HCT116 (cell line): ENCODE data around the gene TTLL9. TPM values are rescaled to one million over a fixed set of nuclear protein-coding genes. Genes with fewer than 3 reads are reported as not detected.

Experiments used
- ATAC-seq: fragments of 200-7000 bp; cut with Tn5 transposase; 2 replicates; pipeline ENCODE4 v1.9.1; 2020; ENCODE audit warnings: mild to moderate bottlenecking, moderate library complexity
- BruUV-seq: library from RNA; stranded (reverse); fragments of 400-500 nt; replicated peaks from 2 replicates; lab custom pipeline; 2021; lab: Mats Ljungman, UMichigan
- CTCF ChIA-PET: fragments of 300-600 bp; sonication (Branson Sonifier 250); formaldehyde crosslinking; loops from one replicate; lab custom pipeline; 2021; ENCODE audit warnings: antibody characterized with exemption; lab: Charles Lee
- POLR2A ChIA-PET: fragments of 300-600, 350-600 bp; sonication (Branson Sonifier 250); formaldehyde crosslinking; loops from one replicate; lab custom pipeline; 2021; ENCODE audit warnings: antibody characterized with exemption; lab: Charles Lee
- RAD21 ChIA-PET, 2 experiments: fragments of 300-600 bp; sonication (Branson Sonifier 250); formaldehyde crosslinking; loops; one replicate each; lab custom pipeline; 2023; ENCODE audit warnings: low total read pairs in 2 of 2; ENCODE audit not compliant: uncharacterized antibody in 2 of 2, unreplicated experiment in 2 of 2, low non-redundant PET in 1 of 2; lab: Charles Lee
- DNase-seq: peaks from one replicate; pipeline ENCODE4 v3.0.0-alpha.2; 2010; ENCODE audit warnings: low read depth, low spot score
- H2AFZ ChIP-seq: fragments of 200-600 bp; shearing (Covaris generic), sonication (generic); 2 replicates; pipeline ENCODE4 v1.6.1; 2017; ENCODE audit warnings: low read depth, mixed run types, mixed read lengths, antibody characterized with exemption, low read length; ENCODE audit not compliant: poor library complexity, severe bottlenecking
- H3K27ac ChIP-seq: 2 replicates; pipeline ENCODE4 v1.5.1; 2012; ENCODE audit warnings: low read depth, low read length
- H3K27me3 ChIP-seq: fragments of 200-600 bp; sonication (generic); 2 replicates; pipeline ENCODE4 v1.6.1; 2016; ENCODE audit warnings: mixed run types, low read length, mixed read lengths; ENCODE audit not compliant: insufficient read depth
- H3K36me3 ChIP-seq, 2 experiments: fragments of 200-500 bp in 1 of 2; fragments of 200-600 bp in 1 of 2; sonication (Bioruptor generic) in 1 of 2; sonication (generic) in 1 of 2; 2 replicates each; pipeline versions ENCODE4 v1.5.1 to v1.6.1; 2014 to 2016; ENCODE audit warnings: low read length in 2 of 2, inconsistent platforms in 1 of 2, mixed read lengths in 1 of 2, mixed run types in 1 of 2; ENCODE audit not compliant: insufficient read depth in 2 of 2, control insufficient read depth in 1 of 2
- H3K4me1 ChIP-seq, 2 experiments: fragments of 200-600 bp in 1 of 2; sonication (generic) in 1 of 2; 2 replicates each; pipeline versions ENCODE4 v1.5.1 to v1.6.1; 2012 to 2017; ENCODE audit warnings: low read length in 2 of 2, inconsistent platforms in 1 of 2, mild to moderate bottlenecking in 1 of 2, mixed read lengths in 1 of 2, mixed run types in 1 of 2, moderate library complexity in 1 of 2; ENCODE audit not compliant: insufficient read depth in 2 of 2, control insufficient read depth in 1 of 2
- H3K4me2 ChIP-seq: fragments of 200-600 bp; sonication (generic); 2 replicates; pipeline ENCODE4 v1.6.1; 2017; ENCODE audit warnings: mixed run types, low read length, mixed read lengths
- H3K4me3 ChIP-seq, 2 experiments: fragments of 200-600 bp in 1 of 2; sonication (generic) in 1 of 2; replicated peaks in 1 of 2; 2 replicates each; pipeline ENCODE4 v1.5.1; 2011 to 2016; ENCODE audit warnings: low read length in 2 of 2, control low read depth in 1 of 2, low read depth in 1 of 2, mild to moderate bottlenecking in 1 of 2, mixed read lengths in 1 of 2, mixed run types in 1 of 2
- H3K79me2 ChIP-seq: fragments of 200-600 bp; sonication (generic); 2 replicates; pipeline ENCODE4 v1.6.1; 2017; ENCODE audit warnings: mild to moderate bottlenecking, mixed run types, low read length, moderate library complexity, mixed read lengths; ENCODE audit not compliant: insufficient read depth
- H3K9ac ChIP-seq: fragments of 200-600 bp; sonication (generic); 2 replicates; pipeline ENCODE4 v1.6.1; 2016; ENCODE audit warnings: low read length, mixed read lengths
- H3K9me2 ChIP-seq: fragments of 200-600 bp; sonication (generic), shearing (Covaris generic); 2 replicates; pipeline ENCODE4 v1.6.1; 2017; ENCODE audit warnings: mixed run types, mild to moderate bottlenecking, moderate library complexity; ENCODE audit not compliant: insufficient read depth
- H3K9me3 ChIP-seq, 2 experiments: fragments of 200-500 bp in 1 of 2; fragments of 200-600 bp in 1 of 2; sonication (Bioruptor generic) in 1 of 2; sonication (generic) in 1 of 2; 2 replicates each; pipeline ENCODE4 v1.6.1; 2014 to 2017; ENCODE audit warnings: low read length in 2 of 2, mixed read lengths in 2 of 2, inconsistent platforms in 1 of 2, low read depth in 1 of 2, mild to moderate bottlenecking in 1 of 2, mixed run types in 1 of 2, moderate library complexity in 1 of 2; ENCODE audit not compliant: control insufficient read depth in 1 of 2, insufficient read depth in 1 of 2
- H4K20me1 ChIP-seq: fragments of 200-600 bp; sonication (generic), shearing (Covaris generic); 2 replicates; pipeline ENCODE4 v1.6.1; 2017; ENCODE audit warnings: mixed run types, mild to moderate bottlenecking, moderate library complexity; ENCODE audit not compliant: insufficient read depth
- CEBPB ChIP-seq: IDR thresholded peaks from 2 replicates; pipeline ENCODE4 v1.6.1; 2012; ENCODE audit warnings: low read depth
- EZH2 ChIP-seq: fragments of 200-600 bp; sonication (generic); IDR thresholded peaks from 2 replicates; pipeline ENCODE4 v1.6.1; 2017; ENCODE audit warnings: antibody characterized with exemption, mixed run types
- FOSL1 ChIP-seq: IDR thresholded peaks from 2 replicates; pipeline ENCODE4 v1.6.1; 2012; ENCODE audit warnings: low read depth
- POLR2A ChIP-seq: IDR thresholded peaks from 2 replicates; pipeline ENCODE4 v1.7.0; 2011; ENCODE audit warnings: borderline replicate concordance; ENCODE audit not compliant: insufficient read depth, insufficient read length; ENCODE audit errors: extremely low read depth
- SIN3A ChIP-seq: IDR thresholded peaks from 2 replicates; pipeline ENCODE4 v1.6.1; 2012; ENCODE audit warnings: low read depth
- SP1 ChIP-seq: IDR thresholded peaks from 2 replicates; pipeline ENCODE4 v1.6.1; 2012; ENCODE audit warnings: low read depth
- SRF ChIP-seq: IDR thresholded peaks from 2 replicates; pipeline ENCODE4 v1.6.1; 2012; ENCODE audit warnings: low read depth
- ZBTB33 ChIP-seq: IDR thresholded peaks from 2 replicates; pipeline ENCODE4 v1.6.1; 2011; ENCODE audit warnings: mild to moderate bottlenecking, low read length, moderate library complexity; ENCODE audit not compliant: insufficient replicate concordance; ENCODE audit errors: extremely low read depth
- ZFX ChIP-seq: fragments of 450-650 bp; IDR thresholded peaks from 2 replicates; pipeline ENCODE4 v1.6.1; 2017
- ZNF274 ChIP-seq: fragments of 200-500 bp; sonication (Bioruptor generic); IDR thresholded peaks from 2 replicates; pipeline ENCODE4 v1.6.1; 2014; ENCODE audit warnings: mild to moderate bottlenecking, low read depth, low read length, inconsistent platforms
- intact Hi-C: fragments of 100-400 bp; cut with micrococcal nuclease; formaldehyde crosslinking; loops from 2 replicates; pipeline ENCODE4 v1.10.0; 2022
- total RNA-seq: library from RNA; stranded (reverse); gene quantifications from one replicate; pipeline ENCODE4 v1.2.1, GENCODE V29; 2021; ENCODE audit not compliant: unreplicated experiment
- TF ChIP-seq, protein P1 (sequence below): IDR thresholded peaks from 2 replicates; pipeline ENCODE4 v1.6.1; 2012; ENCODE audit warnings: low read depth

Gene TTLL9
- total RNA-seq, 1 experiment from 2014 or later = not detected

GRCh38 chr20:31913431-31914157 lies 43.2 kb downstream of the TTLL9 start:
- Histone ChIP-seq H3K4me2 (no peak overlapping the region), H3K36me3 (no peaks in the 10 kb centered on the region), H3K4me3 (no peak overlapping the region), H3K4me1 (no peaks in the 10 kb centered on the region), H3K9ac (no peak overlapping the region), H3K9me2 (no peaks in the 10 kb centered on the region), H3K27me3 (no peaks in the 10 kb centered on the region), H2AFZ (no peak overlapping the region), H3K79me2 (no peaks in the 10 kb centered on the region), H4K20me1 (no peaks in the 10 kb centered on the region), H3K9me3 (no peaks in the 10 kb centered on the region), H3K27ac (no peak overlapping the region)
- intact Hi-C loops = no loop called here
- no TSS peak for BruUV-seq
- ATAC-seq (no peak), DNase-seq (no peak)
- POLR2A ChIA-PET = no interaction called here
- TF ChIP-seq ZBTB33 (no peak), SIN3A (no peak), SRF (no peak), FOSL1 (no peak), ZFX (no peak), POLR2A (no peak), SP1 (no peak), ZNF274 (no peak), CEBPB (no peak), EZH2 (no peak)
- TF ChIP-seq, protein P1, sequence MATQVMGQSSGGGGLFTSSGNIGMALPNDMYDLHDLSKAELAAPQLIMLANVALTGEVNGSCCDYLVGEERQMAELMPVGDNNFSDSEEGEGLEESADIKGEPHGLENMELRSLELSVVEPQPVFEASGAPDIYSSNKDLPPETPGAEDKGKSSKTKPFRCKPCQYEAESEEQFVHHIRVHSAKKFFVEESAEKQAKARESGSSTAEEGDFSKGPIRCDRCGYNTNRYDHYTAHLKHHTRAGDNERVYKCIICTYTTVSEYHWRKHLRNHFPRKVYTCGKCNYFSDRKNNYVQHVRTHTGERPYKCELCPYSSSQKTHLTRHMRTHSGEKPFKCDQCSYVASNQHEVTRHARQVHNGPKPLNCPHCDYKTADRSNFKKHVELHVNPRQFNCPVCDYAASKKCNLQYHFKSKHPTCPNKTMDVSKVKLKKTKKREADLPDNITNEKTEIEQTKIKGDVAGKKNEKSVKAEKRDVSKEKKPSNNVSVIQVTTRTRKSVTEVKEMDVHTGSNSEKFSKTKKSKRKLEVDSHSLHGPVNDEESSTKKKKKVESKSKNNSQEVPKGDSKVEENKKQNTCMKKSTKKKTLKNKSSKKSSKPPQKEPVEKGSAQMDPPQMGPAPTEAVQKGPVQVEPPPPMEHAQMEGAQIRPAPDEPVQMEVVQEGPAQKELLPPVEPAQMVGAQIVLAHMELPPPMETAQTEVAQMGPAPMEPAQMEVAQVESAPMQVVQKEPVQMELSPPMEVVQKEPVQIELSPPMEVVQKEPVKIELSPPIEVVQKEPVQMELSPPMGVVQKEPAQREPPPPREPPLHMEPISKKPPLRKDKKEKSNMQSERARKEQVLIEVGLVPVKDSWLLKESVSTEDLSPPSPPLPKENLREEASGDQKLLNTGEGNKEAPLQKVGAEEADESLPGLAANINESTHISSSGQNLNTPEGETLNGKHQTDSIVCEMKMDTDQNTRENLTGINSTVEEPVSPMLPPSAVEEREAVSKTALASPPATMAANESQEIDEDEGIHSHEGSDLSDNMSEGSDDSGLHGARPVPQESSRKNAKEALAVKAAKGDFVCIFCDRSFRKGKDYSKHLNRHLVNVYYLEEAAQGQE = no peak
- CTCF ChIA-PET = no interaction called here
- RAD21 ChIA-PET = no interaction called here
